Naive thymus-derived CD4-positive, alpha-beta T cell (primary cell): ENCODE data around the gene ERGIC1. TPM values are rescaled to one million over a fixed set of nuclear protein-coding genes. Genes with fewer than 3 reads are reported as not detected.

Experiments used
- ATAC-seq: fragments of 150-1000 bp; cut with Tn5 transposase; 2 replicates; pipeline ENCODE4 v1.10.0; 2021; ENCODE audit warnings: mild to moderate bottlenecking, moderate library complexity
- CTCF ChIA-PET: fragments of 350-600 bp; sonication (Branson Sonifier 250); formaldehyde crosslinking; loops from one replicate; lab custom pipeline; 2021; ENCODE audit warnings: antibody characterized with exemption; lab: Charles Lee
- POLR2A ChIA-PET: fragments of 350-600 bp; sonication (Branson Sonifier 250); formaldehyde crosslinking; loops from one replicate; lab custom pipeline; 2021; ENCODE audit warnings: antibody characterized with exemption, inconsistent platforms; lab: Charles Lee
- DNase-seq, 9 donors: peaks; one replicate each; pipeline versions ENCODE4 v3.0.0 to v3.0.0-alpha.2; 2020 to 2022; ENCODE audit warnings: mixed read lengths in 1 of 9
- H3K27ac ChIP-seq: one replicate; pipeline ENCODE4 v1.7.0; 2013; ENCODE audit warnings: mild to moderate bottlenecking, low read depth, low read length, moderate library complexity
- H3K27me3 ChIP-seq, 2 donors: one replicate each; pipeline ENCODE4 v1.7.0; 2013; ENCODE audit warnings: low read length in 2 of 2, mild to moderate bottlenecking in 2 of 2, moderate library complexity in 2 of 2; ENCODE audit not compliant: control insufficient read depth in 2 of 2, insufficient read depth in 2 of 2
- H3K36me3 ChIP-seq, 3 experiments: 1 replicate in 2 of 3; 2 replicates in 1 of 3; pipeline ENCODE4 v1.7.0; 2013; ENCODE audit warnings: low read length in 3 of 3, mild to moderate bottlenecking in 3 of 3, moderate library complexity in 1 of 3; ENCODE audit not compliant: insufficient read depth in 3 of 3, control insufficient read depth in 2 of 3
- H3K4me1 ChIP-seq, 2 donors: one replicate each; pipeline ENCODE4 v1.7.0; 2013; ENCODE audit warnings: low read length in 2 of 2, mild to moderate bottlenecking in 2 of 2, moderate library complexity in 1 of 2; ENCODE audit not compliant: control insufficient read depth in 2 of 2, insufficient read depth in 2 of 2
- H3K4me3 ChIP-seq: 2 replicates; pipeline ENCODE4 v1.7.0; 2013; ENCODE audit warnings: mild to moderate bottlenecking, low read length
- H3K9me3 ChIP-seq, 3 experiments: 1 replicate in 2 of 3; 2 replicates in 1 of 3; pipeline ENCODE4 v1.7.0; 2013; ENCODE audit warnings: low read length in 3 of 3; ENCODE audit not compliant: control insufficient read depth in 2 of 3
- H3K27ac Mint-ChIP-seq, 9 donors: one replicate each; pipeline ENCODE4 v1.8.0; 2020 to 2022; ENCODE audit warnings: mixed read lengths in 9 of 9, mild to moderate bottlenecking in 8 of 9, moderate library complexity in 5 of 9, inconsistent platforms in 2 of 9
- H3K27me3 Mint-ChIP-seq, 5 donors: one replicate each; pipeline ENCODE4 v1.8.0; 2021 to 2022; ENCODE audit warnings: mixed read lengths in 5 of 5, mild to moderate bottlenecking in 1 of 5
- H3K36me3 Mint-ChIP-seq, 5 donors: one replicate each; pipeline ENCODE4 v1.8.0; 2020 to 2022; ENCODE audit warnings: mixed read lengths in 5 of 5, mild to moderate bottlenecking in 3 of 5, inconsistent platforms in 1 of 5
- H3K4me1 Mint-ChIP-seq, 7 donors: one replicate each; pipeline ENCODE4 v1.8.0; 2020 to 2022; ENCODE audit warnings: mixed read lengths in 7 of 7, mild to moderate bottlenecking in 3 of 7, inconsistent platforms in 1 of 7
- H3K4me3 Mint-ChIP-seq, 10 donors: one replicate each; pipeline ENCODE4 v1.8.0; 2020 to 2022; ENCODE audit warnings: mild to moderate bottlenecking in 10 of 10, mixed read lengths in 10 of 10, moderate library complexity in 6 of 10, inconsistent platforms in 2 of 10
- H3K9me3 Mint-ChIP-seq, 11 donors: one replicate each; pipeline ENCODE4 v1.8.0; 2020 to 2022; ENCODE audit warnings: mixed read lengths in 11 of 11, mild to moderate bottlenecking in 4 of 11, inconsistent platforms in 1 of 11, moderate library complexity in 1 of 11
- intact Hi-C, 2 donors: fragments of 100-400 bp; cut with micrococcal nuclease; formaldehyde crosslinking; loops; one replicate each; pipeline ENCODE4 v1.15.1; 2023
- polyA plus RNA-seq, 2 donors: library from polyadenylated mRNA; unstranded; fragments of 300-500 nt; fragmentation: Illumina TruSeq; gene quantifications; one replicate each; pipeline ENCODE4 v1.2.3, GENCODE V29; 2021
- total RNA-seq, 6 experiments: library from RNA in 5 of 6; stranded (reverse) in 5 of 6; gene quantifications; 1 replicate in 5 of 6; 2 replicates in 1 of 6; pipeline ENCODE4 v1.2.3 and lab custom pipeline; 2021 to 2026

Gene ERGIC1
- total and polyA plus RNA-seq, 7 experiments from 2014 or later, result 18.3 to 71.3 (median 50.0) TPM

DNA sequence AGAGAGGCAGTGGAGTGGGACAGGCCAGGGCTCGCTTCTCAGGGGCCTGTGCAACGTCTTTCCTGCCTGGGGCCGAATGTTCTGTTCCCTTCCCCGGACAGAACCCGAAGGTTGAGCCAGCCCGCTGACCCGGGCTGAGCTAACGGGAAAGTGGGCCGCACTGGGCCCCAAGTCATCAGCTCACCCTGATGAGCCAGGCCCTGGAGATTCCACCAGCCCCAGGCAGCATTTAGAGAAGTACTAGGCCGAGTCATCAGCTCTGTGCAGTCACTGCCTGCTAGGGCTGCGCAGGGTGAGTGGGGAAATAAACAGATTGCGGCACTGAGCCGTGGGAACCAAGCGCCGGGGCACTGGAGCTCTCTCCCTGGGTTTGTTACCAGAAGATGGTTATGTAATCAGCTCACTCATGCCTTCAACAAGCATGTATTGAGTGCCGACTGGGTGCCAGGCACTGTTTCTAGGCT, 33.9 kb upstream of the ERGIC1 start:
- peaks cover 0 to 8% (median 4%) of the 10 kb centered on the region in 7 donors for H3K4me1 Mint-ChIP-seq
- CTCF ChIA-PET, result interaction anchor here (0.9 kb wide), 1 partner anchor 28 kb away, joined by 3 read pairs; no protein-coding TSS in a partner anchor
- H3K9me3 Mint-ChIP-seq, result peaks cover 0 to 2% (median 0%) of the 10 kb centered on the region in 11 donors
- no peak overlapping the region for H3K27ac ChIP-seq
- H3K4me1 ChIP-seq, result no peaks in the 10 kb centered on the region
- peak in 1 of 9 donors; percentile 27 for DNase-seq
- H3K36me3 ChIP-seq, result no peaks in the 10 kb centered on the region
- peak; percentile 89 for ATAC-seq
- H3K36me3 Mint-ChIP-seq, result no peaks in the 10 kb centered on the region
- H3K4me3 Mint-ChIP-seq, result no peak overlapping the region
- intact Hi-C loops, result no loop called here
- peak overlapping the region in 1 of 9 donors; percentile 2 for H3K27ac Mint-ChIP-seq
- no peak overlapping the region for H3K4me3 ChIP-seq
- no peaks in the 10 kb centered on the region for H3K9me3 ChIP-seq
- POLR2A ChIA-PET, result no interaction called here
- H3K27me3 ChIP-seq, result no peaks in the 10 kb centered on the region
- no peaks in the 10 kb centered on the region for H3K27me3 Mint-ChIP-seq

DNA sequence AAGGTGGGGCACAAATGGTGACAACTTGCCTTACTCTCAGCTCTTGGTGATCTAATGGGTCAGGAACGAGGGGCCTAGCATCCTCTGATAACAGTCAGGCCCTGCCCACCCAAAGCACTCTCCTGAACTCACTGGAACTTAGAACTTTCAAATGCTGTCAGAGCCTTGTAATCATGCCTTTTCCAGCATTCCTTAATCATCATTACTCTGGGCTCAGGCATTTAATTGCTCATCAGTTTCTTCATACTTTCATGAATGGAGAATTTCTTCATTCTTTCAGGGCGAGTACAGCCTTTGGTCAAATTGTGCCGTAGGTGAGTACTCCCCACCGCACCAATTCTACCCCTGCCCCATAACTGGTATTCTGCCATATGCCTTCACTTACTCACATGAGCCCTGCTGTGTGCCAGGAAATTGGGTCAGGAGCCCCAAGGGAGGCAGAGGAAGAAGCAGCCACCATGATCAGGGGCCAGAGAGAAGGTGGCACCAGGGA, 32.8 kb upstream of the ERGIC1 start:
- no peaks in the 10 kb centered on the region for H3K36me3 Mint-ChIP-seq
- ATAC-seq (no peak), DNase-seq (no peak)
- peak overlapping the region in 1 of 9 donors; percentile 32 for H3K27ac Mint-ChIP-seq
- no peak overlapping the region for H3K4me3 Mint-ChIP-seq
- Histone ChIP-seq H3K4me3 (no peak overlapping the region), H3K36me3 (no peaks in the 10 kb centered on the region), H3K27ac (no peak overlapping the region), H3K9me3 (no peaks in the 10 kb centered on the region), H3K4me1 (no peaks in the 10 kb centered on the region), H3K27me3 (no peaks in the 10 kb centered on the region)
- peaks cover 0 to 2% (median 0%) of the 10 kb centered on the region in 11 donors for H3K9me3 Mint-ChIP-seq
- peaks cover 0 to 8% (median 5%) of the 10 kb centered on the region in 7 donors for H3K4me1 Mint-ChIP-seq
- CTCF ChIA-PET, result no interaction called here
- POLR2A ChIA-PET, result no interaction called here
- intact Hi-C loops, result no loop called here
- H3K27me3 Mint-ChIP-seq, result no peaks in the 10 kb centered on the region

DNA sequence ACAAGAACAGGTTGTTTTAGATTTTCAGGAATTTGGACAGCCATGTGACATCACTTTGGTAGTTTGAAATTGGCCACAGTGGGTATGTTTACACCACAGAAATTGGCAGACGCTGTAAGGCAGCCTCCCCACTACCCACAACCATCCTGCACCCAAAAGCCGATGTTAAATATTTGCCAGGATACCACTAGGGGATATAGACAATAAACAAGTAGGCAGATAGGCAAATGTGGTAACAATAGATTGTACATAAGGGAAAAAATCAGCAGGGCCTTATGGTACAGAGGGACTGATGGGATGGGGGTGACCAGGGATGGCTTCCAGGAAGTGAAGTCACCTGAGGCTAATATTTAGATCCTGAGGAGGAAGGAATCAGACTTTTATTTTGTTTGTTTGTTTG, 31.9 kb upstream of the ERGIC1 start:
- no peak overlapping the region for H3K27ac ChIP-seq
- DNase-seq (no peak), ATAC-seq (no peak)
- ChIA-PET CTCF (no interaction called here), POLR2A (no interaction called here)
- H3K4me1 Mint-ChIP-seq, result peaks cover 4 to 14% (median 9%) of the 10 kb centered on the region in 7 donors
- H3K9me3 Mint-ChIP-seq, result peaks cover 0 to 1% (median 0%) of the 10 kb centered on the region in 11 donors
- H3K4me1 ChIP-seq, result peaks cover 0 to 3% of the 10 kb centered on the region in 2 donors
- no peaks in the 10 kb centered on the region for H3K9me3 ChIP-seq
- no peak overlapping the region for H3K4me3 ChIP-seq
- H3K36me3 ChIP-seq, result no peaks in the 10 kb centered on the region
- no peaks in the 10 kb centered on the region for H3K27me3 ChIP-seq
- H3K27ac Mint-ChIP-seq, result peak overlapping the region in 1 of 9 donors; percentile 32
- no peaks in the 10 kb centered on the region for H3K36me3 Mint-ChIP-seq
- no peaks in the 10 kb centered on the region for H3K27me3 Mint-ChIP-seq
- intact Hi-C loops, result no loop called here
- H3K4me3 Mint-ChIP-seq, result no peak overlapping the region

DNA sequence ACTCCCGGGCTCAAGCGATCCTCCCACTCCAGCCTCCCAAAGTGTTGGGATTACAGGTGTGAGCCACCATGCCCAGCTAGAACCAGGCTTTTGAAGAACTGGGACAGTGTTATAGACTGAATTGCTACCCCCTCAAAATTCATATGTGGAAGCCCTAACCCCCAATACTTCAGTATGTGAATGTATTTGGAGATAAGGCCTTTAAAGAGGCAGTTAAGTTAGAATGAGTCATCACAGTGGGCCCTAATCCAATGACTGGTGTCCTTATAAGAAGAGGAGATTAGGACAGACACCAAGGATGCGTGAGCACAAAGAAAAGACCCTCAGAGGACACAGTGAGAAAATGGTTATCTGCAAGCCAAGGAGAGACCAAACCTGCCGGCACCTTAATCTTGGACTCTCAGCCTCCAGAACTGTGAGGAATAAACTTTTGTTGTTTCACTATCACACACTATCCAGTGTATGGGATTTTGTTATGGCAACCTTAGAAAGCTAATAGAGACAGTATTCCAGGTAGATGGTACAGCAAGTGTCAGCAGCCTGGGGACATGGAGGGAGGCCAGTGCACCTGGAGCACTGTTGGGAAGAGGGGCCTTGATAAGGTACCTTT, 31.4 kb upstream of the ERGIC1 start:
- H3K9me3 ChIP-seq, result no peaks in the 10 kb centered on the region
- Mint-ChIP-seq H3K4me3 (no peak overlapping the region), H3K4me1 (peaks cover 9 to 17% (median 12%) of the 10 kb centered on the region in 7 donors), H3K27me3 (no peaks in the 10 kb centered on the region), H3K9me3 (no peaks in the 10 kb centered on the region), H3K27ac (no peak overlapping the region), H3K36me3 (no peaks in the 10 kb centered on the region)
- CTCF ChIA-PET, result no interaction called here
- peaks cover 0 to 7% of the 10 kb centered on the region in 2 donors for H3K4me1 ChIP-seq
- H3K36me3 ChIP-seq, result no peaks in the 10 kb centered on the region
- H3K27ac ChIP-seq, result no peak overlapping the region
- ATAC-seq (no peak), DNase-seq (no peak)
- POLR2A ChIA-PET, result interaction anchor here (0.6 to 0.7 kb wide), 3 partner anchors 24 to 42 kb away, joined by 3 to 4 read pairs (median 3); no protein-coding TSS in a partner anchor
- H3K27me3 ChIP-seq, result no peaks in the 10 kb centered on the region
- no peak overlapping the region for H3K4me3 ChIP-seq
- intact Hi-C loops, result no loop called here

DNA sequence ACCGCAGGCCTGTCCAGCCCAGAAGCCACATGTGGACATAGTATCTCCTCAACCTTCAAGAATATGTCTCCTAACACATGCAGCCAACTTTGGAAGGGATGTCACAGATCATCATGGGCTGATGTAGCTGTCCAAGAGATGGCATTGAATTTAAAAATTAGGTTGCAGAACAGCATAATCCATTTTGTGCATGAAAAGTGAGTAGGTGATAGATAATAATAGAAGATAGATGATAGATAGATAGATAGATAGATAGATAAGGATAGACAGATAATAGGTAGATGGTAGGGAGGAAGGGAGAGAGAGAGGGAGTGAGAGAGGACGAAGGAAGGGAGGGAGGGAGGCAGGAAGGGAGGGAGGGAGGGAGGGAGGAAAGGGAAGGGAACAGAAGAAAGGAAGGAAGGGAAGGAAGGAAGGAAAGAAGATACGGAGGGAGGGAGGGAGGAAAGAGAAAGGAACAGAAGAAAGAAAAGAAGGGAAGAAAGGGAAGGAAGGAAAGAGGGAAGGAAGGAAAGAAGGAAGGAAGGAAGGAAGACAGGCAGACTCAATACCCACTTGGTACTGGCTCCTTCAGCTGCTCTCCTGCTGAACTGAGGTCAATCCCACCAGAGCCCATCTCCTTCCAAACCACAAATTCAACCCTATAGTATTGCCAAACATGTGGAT, 28.9 kb upstream of the ERGIC1 start:
- Histone ChIP-seq H3K27ac (no peak overlapping the region), H3K36me3 (no peaks in the 10 kb centered on the region), H3K4me1 (peaks cover 0 to 12% of the 10 kb centered on the region in 2 donors), H3K27me3 (no peaks in the 10 kb centered on the region), H3K4me3 (no peak overlapping the region), H3K9me3 (no peaks in the 10 kb centered on the region)
- ChIA-PET POLR2A (no interaction called here), CTCF (interaction anchor here (0.6 kb wide), 1 partner anchor 63 kb away, joined by 4 read pairs; no protein-coding TSS in a partner anchor)
- Mint-ChIP-seq H3K4me1 (peaks cover 9 to 17% (median 13%) of the 10 kb centered on the region in 7 donors), H3K36me3 (peaks cover 0 to 2% (median 0%) of the 10 kb centered on the region in 5 donors), H3K27me3 (peaks cover 0 to 2% (median 0%) of the 10 kb centered on the region in 5 donors), H3K9me3 (peaks cover 0 to 3% (median 0%) of the 10 kb centered on the region in 11 donors), H3K4me3 (no peak overlapping the region), H3K27ac (peak overlapping the region in 4 of 9 donors; percentile 5 to 63 (median 46))
- no peak for ATAC-seq
- no peak for DNase-seq
- intact Hi-C loops, result no loop called here

DNA sequence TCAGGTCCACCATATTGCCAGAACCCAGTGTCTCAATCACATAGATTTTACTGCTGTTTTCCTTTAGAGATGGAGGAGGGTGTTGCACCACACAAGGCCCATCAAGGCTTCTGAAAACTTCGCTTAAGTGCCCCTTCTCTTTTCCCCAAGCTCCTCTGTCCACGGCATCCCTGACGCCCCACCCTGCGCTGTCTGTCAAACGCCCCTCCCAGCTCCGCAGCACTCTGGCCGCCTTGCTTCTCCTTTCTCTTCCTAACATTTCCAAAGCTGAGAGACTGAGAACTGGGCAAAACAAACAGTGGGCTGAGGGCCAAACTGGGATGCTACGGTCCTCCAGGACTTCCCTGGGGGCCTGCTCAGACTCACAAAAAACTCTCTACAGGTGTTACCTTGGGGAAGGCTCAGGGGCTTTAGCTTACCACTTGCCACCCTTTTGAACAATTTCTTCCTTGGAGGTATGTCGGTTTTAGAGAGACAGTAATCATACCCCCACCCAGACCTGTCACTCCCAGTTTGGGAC, 28.3 kb upstream of the ERGIC1 start:
- CTCF ChIA-PET, result no interaction called here

More for the DNA sequence above, 28.3 kb upstream of the ERGIC1 start:
- Mint-ChIP-seq H3K27me3 (peaks cover 0 to 2% (median 0%) of the 10 kb centered on the region in 5 donors), H3K4me3 (peak overlapping the region in 1 of 10 donors; percentile 47), H3K4me1 (peaks cover 9 to 17% (median 13%) of the 10 kb centered on the region in 7 donors), H3K36me3 (peaks cover 0 to 2% (median 0%) of the 10 kb centered on the region in 5 donors), H3K27ac (peak overlapping the region in 5 of 9 donors; percentile 53 to 77 (median 65)), H3K9me3 (peaks cover 0 to 3% (median 0%) of the 10 kb centered on the region in 11 donors)
- no peak for DNase-seq
- peaks cover 0 to 12% of the 10 kb centered on the region in 2 donors for H3K4me1 ChIP-seq
- H3K36me3 ChIP-seq, result no peaks in the 10 kb centered on the region
- intact Hi-C loops, result loop anchor here in 1 of 2 donors (2.0 kb wide), 1 partner anchor 29 kb away; the partner anchor contains the start of gene ERGIC1
- H3K27me3 ChIP-seq, result no peaks in the 10 kb centered on the region
- POLR2A ChIA-PET, result no interaction called here
- no peak for ATAC-seq
- no peak overlapping the region for H3K4me3 ChIP-seq
- no peaks in the 10 kb centered on the region for H3K9me3 ChIP-seq
- no peak overlapping the region for H3K27ac ChIP-seq
